Bronchial epithelial cell (primary cell): Measurements from ENCODE around the gene GOLGA6A. TPM values are rescaled to one million over a fixed set of nuclear protein-coding genes. Genes with fewer than 3 reads are reported as not detected.

Experiments used
- DNase-seq: peaks from one replicate; pipeline ENCODE4 v3.0.0-alpha.2; 2010; ENCODE audit warnings: low read depth
- FAIRE-seq: peaks from 2 replicates; lab custom pipeline; 2011; peaks lifted over from hg19 to GRCh38; lab: Jason Lieb, UNC
- H3K27me3 ChIP-seq: 2 replicates; pipeline ENCODE4 v1.5.1; 2011; ENCODE audit warnings: low read length; ENCODE audit not compliant: control insufficient read depth, insufficient read depth
- H3K36me3 ChIP-seq: 2 replicates; pipeline ENCODE4 v1.5.1; 2011; ENCODE audit warnings: low read length; ENCODE audit not compliant: control insufficient read depth, insufficient read depth
- H3K4me3 ChIP-seq: 2 replicates; pipeline ENCODE4 v1.5.1; 2011; ENCODE audit warnings: mild to moderate bottlenecking, low read depth, low read length, control low read depth
- total RNA-seq: library from RNA; depleted of rRNA; stranded (reverse); fragments of >200 nt; gene quantifications from 2 replicates; pipeline ENCODE4 v1.2.1, GENCODE V29; 2014
- TF ChIP-seq, protein P1 (sequence below): IDR thresholded peaks from 2 replicates; pipeline ENCODE4 v1.5.1; 2011; ENCODE audit warnings: mild to moderate bottlenecking, moderate library complexity, low read length, control low read depth, inconsistent platforms; ENCODE audit not compliant: insufficient read depth, severe bottlenecking

GOLGA6A gene
- total RNA-seq, 1 donor from 2014 or later = not detected

DNA sequence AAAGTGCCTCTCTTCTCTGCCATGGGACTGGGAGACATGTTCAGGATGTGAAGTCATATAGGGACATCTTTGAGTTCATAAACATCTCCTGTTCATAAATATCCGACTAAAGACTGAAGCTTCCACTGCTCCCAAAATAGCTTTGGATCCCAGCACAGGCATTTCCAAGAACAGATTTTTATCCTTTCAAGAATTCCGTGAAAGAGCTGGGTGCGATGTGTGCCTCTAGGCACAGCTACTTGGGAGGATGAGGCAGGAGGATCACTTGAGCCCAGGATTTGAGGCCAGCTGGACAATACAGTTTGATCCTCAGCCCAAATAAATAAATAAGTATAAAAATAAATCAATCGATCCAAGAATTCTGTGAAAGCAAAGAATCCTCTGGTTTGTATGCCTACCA, 41.3 kb upstream of the GOLGA6A start:
- TF ChIP-seq, protein P1, sequence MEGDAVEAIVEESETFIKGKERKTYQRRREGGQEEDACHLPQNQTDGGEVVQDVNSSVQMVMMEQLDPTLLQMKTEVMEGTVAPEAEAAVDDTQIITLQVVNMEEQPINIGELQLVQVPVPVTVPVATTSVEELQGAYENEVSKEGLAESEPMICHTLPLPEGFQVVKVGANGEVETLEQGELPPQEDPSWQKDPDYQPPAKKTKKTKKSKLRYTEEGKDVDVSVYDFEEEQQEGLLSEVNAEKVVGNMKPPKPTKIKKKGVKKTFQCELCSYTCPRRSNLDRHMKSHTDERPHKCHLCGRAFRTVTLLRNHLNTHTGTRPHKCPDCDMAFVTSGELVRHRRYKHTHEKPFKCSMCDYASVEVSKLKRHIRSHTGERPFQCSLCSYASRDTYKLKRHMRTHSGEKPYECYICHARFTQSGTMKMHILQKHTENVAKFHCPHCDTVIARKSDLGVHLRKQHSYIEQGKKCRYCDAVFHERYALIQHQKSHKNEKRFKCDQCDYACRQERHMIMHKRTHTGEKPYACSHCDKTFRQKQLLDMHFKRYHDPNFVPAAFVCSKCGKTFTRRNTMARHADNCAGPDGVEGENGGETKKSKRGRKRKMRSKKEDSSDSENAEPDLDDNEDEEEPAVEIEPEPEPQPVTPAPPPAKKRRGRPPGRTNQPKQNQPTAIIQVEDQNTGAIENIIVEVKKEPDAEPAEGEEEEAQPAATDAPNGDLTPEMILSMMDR = no peak
- FAIRE-seq (no peak), DNase-seq (no peak)
- Histone ChIP-seq H3K4me3 (no peak overlapping the region), H3K36me3 (no peaks in the 10 kb centered on the region), H3K27me3 (peaks cover 21% of the 10 kb centered on the region)

DNA sequence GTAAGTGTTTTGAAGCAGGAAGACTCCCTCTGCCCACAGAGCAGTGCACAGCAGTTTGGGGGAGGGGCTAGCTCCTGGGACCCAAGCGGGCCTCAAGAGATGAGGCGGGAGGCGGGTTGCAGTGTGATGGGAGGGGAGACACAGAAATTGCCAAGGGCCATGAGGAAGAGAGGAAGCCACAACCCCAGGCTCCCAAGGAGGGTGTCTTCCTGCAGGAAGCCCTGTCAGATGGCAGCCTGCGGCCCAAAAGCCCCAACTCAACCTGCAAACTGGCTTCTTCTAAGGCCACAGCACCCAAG, 40.7 kb upstream of the GOLGA6A start:
- FAIRE-seq (no peak), DNase-seq (no peak)
- Histone ChIP-seq H3K4me3 (no peak overlapping the region), H3K27me3 (peaks cover 15% of the 10 kb centered on the region), H3K36me3 (no peaks in the 10 kb centered on the region)
- TF ChIP-seq, protein P1 = no peak

DNA sequence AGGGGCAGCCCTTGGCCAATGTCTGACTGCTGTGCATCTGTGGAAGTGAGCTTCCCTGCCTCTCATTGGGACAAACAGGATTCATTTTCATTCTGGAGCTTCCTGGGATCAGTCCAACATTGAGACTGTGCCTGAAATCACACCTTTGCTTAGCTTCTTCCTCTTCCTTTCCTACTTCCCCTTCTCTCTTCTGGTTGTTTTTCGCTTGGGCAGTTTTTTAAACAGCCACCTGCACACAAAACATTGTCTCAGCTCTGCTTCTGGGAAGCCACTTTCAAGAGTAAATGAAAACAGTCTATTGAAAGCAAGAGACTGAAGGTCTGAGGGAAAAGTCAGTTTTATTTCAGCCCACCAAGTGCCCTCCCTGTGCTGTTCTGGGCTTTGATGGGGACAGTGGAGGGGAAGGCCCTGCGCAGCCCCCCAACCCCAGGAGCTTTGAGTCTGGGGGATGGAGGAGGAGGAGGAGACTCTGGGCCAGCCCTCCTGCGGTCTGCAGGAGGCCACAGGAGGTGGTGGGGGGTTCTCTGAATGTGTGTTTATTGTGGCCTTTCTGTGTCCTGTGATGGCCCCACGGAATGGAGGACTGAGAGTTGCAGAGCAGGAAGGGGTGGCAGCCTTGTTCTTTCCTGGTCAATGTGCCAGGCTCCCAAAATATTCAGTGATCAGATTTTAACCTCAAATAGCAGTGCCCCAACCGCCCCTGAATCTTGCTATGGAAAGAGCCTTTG, 40.2 kb upstream of the GOLGA6A start:
- DNase-seq = no peak
- TF ChIP-seq, protein P1 = no peak
- FAIRE-seq = no peak
- Histone ChIP-seq H3K36me3 (no peaks in the 10 kb centered on the region), H3K4me3 (no peak overlapping the region), H3K27me3 (peaks cover 14% of the 10 kb centered on the region)

- DNase-seq (no peak), FAIRE-seq (no peak)
- Histone ChIP-seq H3K4me3 (no peak overlapping the region), H3K27me3 (peaks cover 14% of the 10 kb centered on the region), H3K36me3 (no peaks in the 10 kb centered on the region)
- TF ChIP-seq, protein P1 = no peak
These were observed 39.5 kb upstream of the GOLGA6A start for GRCh38 chr15:74121858-74122257.

DNA sequence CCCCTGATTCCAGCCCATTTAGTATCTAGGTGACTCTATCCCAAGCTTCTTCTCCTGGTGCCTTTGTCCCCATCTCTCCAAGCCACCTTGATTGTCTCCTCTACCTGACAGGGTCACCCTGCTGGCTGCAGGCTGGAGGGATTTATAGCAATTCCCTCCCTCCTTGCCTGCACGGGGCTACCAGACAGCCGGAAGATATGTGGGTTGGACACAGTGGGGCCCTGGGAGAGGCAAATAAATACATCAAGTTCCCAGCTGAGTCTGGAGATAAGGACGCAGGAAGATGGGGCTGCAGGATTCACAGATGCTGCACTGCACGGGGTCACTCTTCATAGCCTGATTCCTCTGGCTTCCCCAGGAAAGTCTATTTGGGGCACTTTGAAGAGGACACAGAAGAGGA, 38.7 kb upstream of the GOLGA6A start:
- FAIRE-seq (no peak), DNase-seq (no peak)
- Histone ChIP-seq H3K36me3 (no peaks in the 10 kb centered on the region), H3K4me3 (no peak overlapping the region), H3K27me3 (peaks cover 14% of the 10 kb centered on the region)
- TF ChIP-seq, protein P1 = no peak

- no peak for FAIRE-seq
- Histone ChIP-seq H3K4me3 (no peak overlapping the region), H3K27me3 (peaks cover 14% of the 10 kb centered on the region), H3K36me3 (no peaks in the 10 kb centered on the region)
- TF ChIP-seq, protein P1 = no peak
- no peak for DNase-seq
These were observed 38.1 kb upstream of the GOLGA6A start for GRCh38 chr15:74120426-74120825.
